CD4-positive, alpha-beta T cell treated with Interferon gamma for 1 hour (primary cell): ENCODE results near the gene SH3BP5.
"Not testable (repeated sequence)": the region's sequence is repeated elsewhere in the genome, so short reads cannot be mapped to it uniquely, and the experiment has no call there.

Experiments
- DNase-seq: peaks from one replicate; pipeline ENCODE4 v3.0.0-alpha.2; 2020

The SH3BP5 gene

GRCh38 chr3:15332405-15333098 is at the start of gene SH3BP5:
SH3BP5 (minus strand) TSS chr3:15332586; CDS start chr3:15332408, 178 bp downstream.
- peak; percentile 69 for DNase-seq

- no peak for DNase-seq
These were observed 48.8 kb upstream of the SH3BP5 start for GRCh38 chr3:15380980-15381890.

- peak; percentile 95 for DNase-seq
These were observed 45.8 kb upstream of the SH3BP5 start for GRCh38 chr3:15377961-15378791.

- no peak for DNase-seq
These were observed 43.1 kb upstream of the SH3BP5 start for GRCh38 chr3:15375461-15376000.

- DNase-seq, result no peak
These were observed 40.5 kb upstream of the SH3BP5 start for GRCh38 chr3:15372918-15373317.

DNA sequence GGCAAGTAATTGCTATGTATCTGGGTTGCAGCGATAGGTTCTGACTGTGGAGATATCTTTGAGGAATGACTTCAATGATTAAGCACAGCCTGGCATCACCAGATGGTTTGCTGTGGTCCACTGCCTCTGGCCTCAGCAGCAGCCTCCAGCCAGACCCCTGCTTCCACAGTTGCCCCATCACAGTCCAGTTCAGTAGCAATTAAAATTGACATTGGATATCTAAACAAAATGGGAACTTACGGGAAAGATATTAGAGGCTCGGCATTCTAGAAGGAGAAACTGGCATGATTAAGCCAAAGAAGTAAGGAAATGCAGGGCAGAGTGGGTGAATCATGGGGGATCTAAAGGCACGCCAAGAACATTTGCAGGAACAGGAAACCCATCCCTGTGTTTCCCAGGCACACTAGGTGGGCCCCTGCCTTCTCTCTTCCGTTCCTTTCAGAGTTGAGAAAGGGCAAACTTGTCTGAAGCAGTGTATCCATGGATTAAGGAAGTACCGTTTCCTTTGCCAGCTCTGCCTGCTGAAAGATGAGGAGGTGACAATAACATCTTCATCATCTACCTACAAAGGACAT is 36.3 kb upstream of the SH3BP5 start:
- no peak for DNase-seq

- DNase-seq, result no peak
These were observed 34.7 kb upstream of the SH3BP5 start for GRCh38 chr3:15367059-15367458.

DNA sequence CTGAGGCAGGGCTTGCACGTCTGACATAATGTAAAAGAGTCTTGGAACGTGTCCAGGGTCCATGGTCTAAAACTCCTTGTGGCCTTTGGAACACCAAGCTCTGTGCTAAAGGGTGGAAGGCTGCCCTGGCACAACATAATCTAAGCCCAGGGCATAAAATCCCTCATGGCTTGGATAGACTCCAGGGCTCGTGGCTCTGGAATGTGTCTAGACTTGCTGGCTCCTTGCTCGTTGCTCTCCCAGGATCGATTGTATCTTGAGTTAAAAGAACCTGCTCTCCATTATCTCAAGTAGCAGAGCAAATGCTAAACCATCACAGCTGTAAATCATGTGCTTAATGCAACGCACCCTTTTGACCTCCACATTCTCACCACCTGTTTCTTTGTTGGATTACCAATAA is 31.7 kb upstream of the SH3BP5 start:
- not testable (repeated sequence) for DNase-seq

GRCh38 chr3:15361494-15362214 is 29.3 kb upstream of the SH3BP5 start:
- no peak for DNase-seq

DNA sequence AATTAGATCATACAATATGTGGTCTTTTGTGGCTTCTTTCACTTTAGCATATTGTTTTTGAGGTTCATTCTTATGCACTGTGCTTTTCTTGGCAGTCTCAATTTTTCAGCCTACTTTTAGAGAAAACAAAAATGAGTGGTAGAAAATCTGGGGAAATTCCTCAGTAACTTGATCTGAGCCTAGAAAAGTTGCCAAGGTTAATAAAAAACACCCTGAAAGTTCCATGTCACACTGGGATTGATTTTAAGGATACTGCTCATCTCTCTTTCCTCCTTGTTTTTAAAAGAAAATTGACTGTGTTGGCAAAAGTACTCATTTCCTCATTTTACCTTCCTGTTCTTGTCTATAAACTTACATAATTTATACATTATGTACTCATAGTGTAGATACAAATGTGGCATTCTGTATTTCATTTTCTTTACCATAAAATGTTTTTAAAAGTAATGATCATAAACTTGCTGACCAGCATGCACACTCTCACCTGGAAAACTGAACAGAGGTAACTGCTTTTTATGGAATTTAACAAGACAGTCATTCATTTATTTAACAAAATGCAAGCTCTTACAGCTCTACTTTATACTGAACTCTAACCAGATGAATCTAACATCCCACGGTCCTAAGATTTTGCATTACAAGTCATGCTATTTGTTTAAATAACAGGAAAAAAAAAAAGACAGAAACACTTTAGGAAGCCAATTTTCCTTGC is 28.6 kb upstream of the SH3BP5 start:
- no peak for DNase-seq

- DNase-seq, result no peak
These were observed 27.5 kb upstream of the SH3BP5 start for GRCh38 chr3:15359677-15360397.

- not testable (repeated sequence) for DNase-seq
These were observed 24.3 kb upstream of the SH3BP5 start for GRCh38 chr3:15356651-15357061.

GRCh38 chr3:15356176-15356575 is 23.8 kb upstream of the SH3BP5 start:
- no peak for DNase-seq

DNA sequence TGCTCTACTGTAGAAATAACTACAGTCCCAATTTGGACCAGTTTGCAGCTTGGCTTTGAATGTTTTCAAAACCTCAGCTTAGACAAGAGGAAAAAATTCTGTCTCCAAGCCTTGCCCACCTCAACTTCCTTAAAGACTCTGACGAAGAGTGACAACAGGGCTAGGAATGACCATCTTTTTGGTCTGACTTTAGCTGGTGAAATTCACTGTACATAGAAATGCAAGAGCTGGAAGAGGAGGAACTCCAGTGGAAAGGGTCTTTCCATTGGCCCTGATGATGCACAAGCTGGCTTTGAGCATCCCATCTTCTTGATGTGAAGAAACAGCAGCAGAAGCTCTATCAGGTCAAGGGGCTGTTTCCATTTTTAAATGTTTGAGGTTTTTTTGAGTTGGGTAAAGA is 22.7 kb upstream of the SH3BP5 start:
- DNase-seq, result no peak

GRCh38 chr3:15354485-15354884 is 22.1 kb upstream of the SH3BP5 start:
- no peak for DNase-seq

- no peak for DNase-seq
These were observed 17.8 kb upstream of the SH3BP5 start for GRCh38 chr3:15350141-15350540.

DNA sequence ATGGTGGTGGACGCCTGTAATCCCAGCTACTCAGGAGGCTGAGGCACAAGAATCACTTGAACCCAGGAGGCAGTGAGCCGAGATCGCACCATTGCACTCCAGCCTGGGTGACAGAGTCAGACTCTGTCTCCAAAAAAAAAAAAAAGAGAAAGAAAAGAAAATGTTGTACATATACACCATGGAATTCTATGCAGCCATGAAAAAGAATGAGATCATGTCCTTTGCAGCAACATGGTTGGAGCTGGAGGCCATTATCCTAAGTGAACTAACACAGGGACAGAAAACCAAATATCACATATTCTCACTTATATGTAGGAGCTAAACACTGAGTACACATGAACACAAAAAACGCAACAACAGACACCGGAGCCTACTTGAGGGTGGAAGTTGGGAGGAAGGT is 17.1 kb upstream of the SH3BP5 start:
- DNase-seq, result not testable (repeated sequence)

GRCh38 chr3:15348246-15348645 is 15.9 kb upstream of the SH3BP5 start:
- no peak for DNase-seq

DNA sequence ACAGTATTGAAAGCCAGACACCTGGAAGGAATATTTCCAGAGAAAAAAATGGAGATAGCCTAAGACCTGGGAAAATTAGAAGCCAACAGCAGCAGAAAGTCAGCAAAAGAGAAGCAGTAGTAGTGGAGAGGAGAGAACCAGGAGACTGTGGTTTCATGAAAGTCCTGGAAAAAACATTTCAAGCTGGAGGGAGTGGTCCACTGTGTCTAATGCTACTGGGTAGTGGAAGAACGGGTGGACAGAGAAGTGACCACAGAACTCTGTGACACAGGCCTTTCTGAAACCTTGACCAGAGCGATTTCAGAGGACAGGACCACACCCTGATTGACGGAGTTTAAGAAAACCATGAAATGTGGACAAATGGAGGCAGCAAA is 15.3 kb upstream of the SH3BP5 start:
- DNase-seq, result no peak

GRCh38 chr3:15347063-15347736 is 14.8 kb upstream of the SH3BP5 start:
- no peak for DNase-seq
